PC-3 (cell line): ENCODE data around the gene TSPAN9.

Experiments used
- CTCF ChIP-seq: fragments of 300-600 bp; sonication (generic); conservative IDR thresholded peaks from 2 replicates; pipeline ENCODE4 v1.5.1; 2017; ENCODE audit warnings: antibody characterized with exemption, low read depth, mild to moderate bottlenecking, low read length
- EZH2phosphoT487 ChIP-seq: fragments of 300-600 bp; sonication (generic); IDR thresholded peaks from 2 replicates; pipeline ENCODE4 v1.6.1; 2018; ENCODE audit warnings: mild to moderate bottlenecking, antibody characterized with exemption, low read length, borderline replicate concordance

GRCh38 chr12:3150931-3151835 lies 74.0 kb downstream of the TSPAN9 start:
- no peak for TF ChIP-seq CTCF
- TF ChIP-seq EZH2phosphoT487 = no peak
